ENCODE measurements around the gene AADACL2. TPM values are rescaled to one million over a fixed set of nuclear protein-coding genes. Genes with fewer than 3 reads are reported as not detected.

AADACL2 gene
- total and polyA plus RNA-seq, 2 experiments from 2014 or later, result not detected

- TF ChIP-seq REST (IDR thresholded peaks at IDR 0.05; ENCODE audit: unreplicated experiment), result no peak
- no peak for TF ChIP-seq EZH2 (IDR thresholded peaks at IDR 0.05; ENCODE audit: low read depth, unreplicated experiment)
- TF ChIP-seq ZNF331 (CRISPR knock-in tag; IDR thresholded peaks at IDR 0.05; ENCODE audit: low read depth), result no peak
- no peak for TF ChIP-seq EZH2phosphoT487 (IDR thresholded peaks at IDR 0.05; ENCODE audit: unreplicated experiment)
- no peak for TF ChIP-seq CTCF (conservative IDR thresholded peaks at IDR 0.05; ENCODE audit: low read depth in 2 of 2)
- no peak for TF ChIP-seq ETS1 (IDR thresholded peaks at IDR 0.05)
- TF ChIP-seq ZNF462 (CRISPR knock-in tag; IDR thresholded peaks at IDR 0.05), result no peak
- Histone ChIP-seq H4K20me1 (replicated peaks; ENCODE audit: insufficient read depth) (no peaks in the 10 kb centered on the region), H3K4me2 (no peak overlapping the region), H3K27ac (ENCODE audit: low read depth) (no peak overlapping the region), H3K79me2 (replicated peaks; ENCODE audit: insufficient read depth) (no peaks in the 10 kb centered on the region), H3K4me1 (ENCODE audit: insufficient read depth) (no peaks in the 10 kb centered on the region), H3K4me3 (no peak overlapping the region), H3K27me3 (ENCODE audit: insufficient read depth) (no peaks in the 10 kb centered on the region), H3K9me2 (ENCODE audit: insufficient read depth) (no peaks in the 10 kb centered on the region), H3K36me3 (ENCODE audit: insufficient read depth) (no peaks in the 10 kb centered on the region), H3F3A (replicated peaks; ENCODE audit: low read depth) (no peaks in the 10 kb centered on the region), H2AFZ (no peak overlapping the region)
- Mint-ChIP-seq H3K4me1 (no peaks in the 10 kb centered on the region), H3K36me3 (ENCODE audit: low read depth) (no peaks in the 10 kb centered on the region), H3K27ac (no peak overlapping the region), H3K27me3 (ENCODE audit: insufficient read depth, low read depth, poor library complexity) (peaks cover 2% of the 10 kb centered on the region), H3K4me3 (no peak overlapping the region), H3K9me3 (no peaks in the 10 kb centered on the region)
- ATAC-seq, result no peak
- no peak for DNase-seq (ENCODE audit: low spot score)
Measured at GRCh38 chr3:151794080-151794479, 60.4 kb downstream of the AADACL2 start.
